A172 (cell line): ENCODE results near the gene TRAPPC3L. TPM values are rescaled to one million over a fixed set of nuclear protein-coding genes. Genes with fewer than 3 reads are reported as not detected.
A peak's percentile ranks its signal among the peaks of the same experiment; 100 is the strongest.

Source experiments
- DNase-seq: peaks from one replicate; pipeline ENCODE4 v3.0.0-alpha.2; 2015; ENCODE audit warnings: low spot score
- total RNA-seq: library from RNA; depleted of rRNA; stranded (reverse); fragments of >200 nt; shearing (Covaris generic); gene quantifications from 2 replicates; pipeline ENCODE4 v1.2.3, GENCODE V29; 2014

Gene TRAPPC3L
- total RNA-seq, 1 experiment from 2014 or later: not detected

- peak; percentile 95 for DNase-seq
Measured at GRCh38 chr6:116557893-116558292, 12.4 kb upstream of the TRAPPC3L start.

GRCh38 chr6:116556814-116557415, 11.4 kb upstream of the TRAPPC3L start:
- DNase-seq: no peak

- peak; percentile 56 for DNase-seq
Measured at GRCh38 chr6:116556065-116556464, 10.6 kb upstream of the TRAPPC3L start.

- no peak for DNase-seq
Measured at GRCh38 chr6:116553451-116553850, 8.0 kb upstream of the TRAPPC3L start, which contains the start of gene CALHM4. TSS of gene CALHM4 (plus strand) at chr6:116553751. CDS start at chr6:116553794, 43 bp downstream.

DNA sequence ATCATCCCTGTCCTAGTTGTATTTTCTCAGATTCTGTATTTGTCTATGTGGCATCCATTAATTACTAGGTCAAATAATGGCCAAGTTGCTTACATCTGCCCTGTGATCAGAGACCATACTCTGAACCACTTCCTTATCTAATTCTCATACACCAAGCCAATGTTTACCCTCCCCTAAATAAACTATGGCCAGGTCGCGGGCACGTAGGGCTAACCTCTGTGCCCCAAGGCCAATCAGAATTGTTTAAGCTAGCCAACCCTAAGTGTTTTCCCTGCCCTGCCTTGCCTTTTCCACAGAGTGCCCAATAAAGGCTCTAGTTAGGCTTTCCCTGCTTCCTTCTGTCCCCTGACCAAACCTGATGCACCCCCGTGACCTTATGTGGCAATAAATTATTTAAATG, 5.3 kb upstream of the TRAPPC3L start:
- no peak for DNase-seq

GRCh38 chr6:116547358-116547757, 1.9 kb upstream of the TRAPPC3L start:
- no peak for DNase-seq

- DNase-seq: no peak
Measured at GRCh38 chr6:116543149-116543548, 2.3 kb downstream of the TRAPPC3L start.

GRCh38 chr6:116542426-116542825, 3.1 kb downstream of the TRAPPC3L start:
- no peak for DNase-seq

DNA sequence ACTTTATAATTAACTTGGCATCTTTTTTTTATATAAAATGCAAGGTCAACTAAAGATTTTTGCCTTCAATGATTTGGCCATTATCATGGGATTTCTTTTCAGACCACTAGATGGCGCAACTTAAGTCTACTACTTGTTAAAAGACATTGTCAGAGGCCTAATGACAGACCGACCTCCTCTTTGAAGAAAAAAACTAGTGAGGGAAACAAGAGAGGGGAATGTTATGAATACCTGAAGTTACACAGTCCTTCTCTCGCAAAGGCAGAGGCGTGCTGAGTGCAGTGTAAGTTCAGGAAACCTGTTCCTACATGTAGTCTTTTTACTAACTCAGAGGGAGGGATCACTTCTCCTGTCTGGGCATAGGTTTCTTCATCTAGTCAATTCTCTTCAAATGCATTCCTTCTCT, 9.3 kb downstream of the TRAPPC3L start:
- peak; percentile 60 for DNase-seq

GRCh38 chr6:116535109-116535508, 10.4 kb downstream of the TRAPPC3L start:
- DNase-seq: no peak

DNA sequence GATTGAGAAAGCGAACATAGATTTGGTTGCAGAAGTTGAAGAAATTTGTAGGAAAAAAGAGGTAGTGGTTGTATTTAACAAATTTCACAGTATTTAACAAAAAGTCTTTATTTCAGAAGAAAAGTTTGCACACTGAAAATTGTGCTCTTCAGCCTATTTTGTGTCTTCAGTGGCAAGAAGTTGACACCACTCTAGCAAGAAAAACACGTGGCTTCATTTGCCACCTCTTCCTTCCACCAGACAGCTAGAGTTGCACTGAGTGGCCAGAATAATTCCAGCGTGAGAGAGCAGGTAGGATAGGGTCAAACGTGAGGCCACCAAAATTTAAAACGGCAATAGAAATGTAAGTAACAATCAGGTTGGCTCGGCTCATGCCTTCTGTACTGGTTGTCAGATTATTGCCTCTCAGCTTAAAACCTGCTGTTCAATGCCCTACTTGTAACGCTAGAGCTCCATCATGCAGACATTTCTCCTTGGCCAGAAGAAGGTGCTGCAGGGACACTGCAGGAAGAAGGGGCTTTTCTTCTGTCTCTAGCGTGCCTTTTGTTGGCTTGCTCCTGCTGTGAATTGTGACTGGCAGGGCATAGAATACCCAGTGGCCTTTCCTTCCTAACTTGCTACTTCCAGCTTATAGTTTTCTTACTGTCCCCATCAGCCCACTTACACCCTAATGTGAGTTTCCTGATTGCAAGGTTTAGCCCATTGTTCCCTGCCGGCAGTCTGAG, 12.1 kb downstream of the TRAPPC3L start:
- no peak for DNase-seq

- DNase-seq: peak; percentile 53
Measured at GRCh38 chr6:116531675-116532570, 13.6 kb downstream of the TRAPPC3L start.

DNA sequence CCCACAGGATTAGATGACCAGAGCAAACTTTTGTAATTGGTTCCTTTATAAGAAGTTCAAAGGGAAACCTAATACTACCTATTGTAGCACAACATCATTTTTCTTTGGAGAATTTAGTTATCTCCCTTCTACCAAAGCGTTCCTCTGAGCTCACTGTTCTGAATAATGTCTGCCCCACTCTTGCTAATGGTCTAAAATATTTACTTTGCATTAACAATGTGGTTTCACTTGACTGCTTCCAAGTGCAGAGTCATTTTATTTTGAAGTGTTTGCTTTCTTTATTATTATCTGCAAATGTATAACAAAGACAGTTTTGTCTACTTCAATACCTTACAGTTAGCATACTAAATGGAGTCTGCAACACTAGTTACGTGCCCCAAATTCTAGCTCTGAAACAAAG, 15.0 kb downstream of the TRAPPC3L start:
- no peak for DNase-seq

GRCh38 chr6:116529466-116530290, 15.8 kb downstream of the TRAPPC3L start:
- no peak for DNase-seq

DNA sequence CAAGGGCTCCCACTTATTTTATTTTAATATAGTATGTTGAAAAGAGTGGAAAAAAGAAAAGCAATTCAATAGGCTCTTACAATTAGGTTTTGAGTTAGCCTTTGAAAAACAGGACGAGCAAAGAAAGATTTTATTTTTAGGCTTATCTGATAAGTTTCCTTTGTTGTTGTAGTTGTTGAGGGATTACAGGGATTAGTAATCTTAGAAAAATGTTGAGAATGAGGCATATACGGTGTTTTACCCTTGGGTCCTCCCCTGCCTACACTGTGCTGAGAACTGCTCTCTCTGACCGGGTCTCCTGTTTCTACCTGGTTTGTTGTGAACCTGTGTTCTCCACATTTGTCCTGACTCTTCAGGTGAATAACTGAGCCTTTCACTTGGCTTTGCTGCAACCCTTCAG, 16.7 kb downstream of the TRAPPC3L start:
- peak; percentile 30 for DNase-seq

- no peak for DNase-seq
Measured at GRCh38 chr6:116528133-116528532, 17.4 kb downstream of the TRAPPC3L start.

- DNase-seq: no peak
Measured at GRCh38 chr6:116524236-116524635, 21.2 kb downstream of the TRAPPC3L start.

GRCh38 chr6:116522896-116523295, 22.6 kb downstream of the TRAPPC3L start:
- no peak for DNase-seq

GRCh38 chr6:116518621-116519368, 26.7 kb downstream of the TRAPPC3L start:
- no peak for DNase-seq

DNA sequence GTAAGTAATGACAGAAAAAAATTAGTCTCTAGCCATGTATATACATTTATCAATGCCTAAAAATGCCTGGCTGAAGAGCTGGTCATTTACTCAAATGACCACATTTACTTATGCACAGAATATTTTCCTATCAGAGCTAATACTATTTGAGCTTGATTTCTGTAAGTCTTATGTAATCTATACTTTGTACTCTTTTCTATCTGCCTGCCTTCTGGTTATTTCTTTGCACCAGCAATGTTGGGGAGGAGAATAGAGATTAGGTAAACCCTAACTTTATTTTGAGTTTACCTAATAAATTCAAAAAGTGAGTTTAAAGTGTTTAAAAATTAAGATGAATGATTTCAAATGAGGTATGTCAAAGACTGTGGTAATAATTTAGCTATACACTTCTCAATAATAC, 30.3 kb downstream of the TRAPPC3L start:
- no peak for DNase-seq

DNA sequence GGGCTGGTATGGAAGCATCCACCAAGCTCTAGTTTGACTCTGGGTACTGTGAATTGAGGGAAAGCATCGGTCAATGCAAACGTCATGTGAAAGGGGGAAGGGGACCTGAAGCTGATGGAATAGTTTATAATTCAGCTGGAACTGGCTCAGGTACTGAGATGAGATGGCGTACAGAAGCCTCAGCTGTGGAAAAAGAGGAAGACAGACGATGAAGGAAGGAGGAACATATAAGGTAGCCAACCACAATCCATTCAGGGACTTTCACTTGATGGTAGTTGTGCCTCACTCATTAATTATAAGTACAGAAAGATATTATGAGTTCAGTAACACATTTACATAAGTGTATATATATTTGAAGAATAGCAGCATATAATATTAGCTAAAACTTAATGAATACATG, 31.4 kb downstream of the TRAPPC3L start:
- DNase-seq: no peak
